SK-N-SH treated with all-trans-retinoic acid at 6 μM for 48 hours (cell line): ENCODE measurements around the gene AKR1B1.
"Not testable (repeated sequence)": the region's sequence is repeated elsewhere in the genome, so short reads cannot be mapped to it uniquely, and the experiment has no call there.

Experiments
- ATAC-seq: fragments of 200-7000 bp; cut with Tn5 transposase; 3 replicates; pipeline ENCODE4 v1.9.1; 2020; ENCODE audit warnings: mild to moderate bottlenecking, moderate library complexity
- ARNTL ChIP-seq: fragments of 450-650 bp; formaldehyde crosslinking; IDR thresholded peaks from 2 replicates; pipeline ENCODE4 v1.5.0; 2020; ENCODE audit warnings: low read depth, mild to moderate bottlenecking, moderate library complexity, borderline replicate concordance
- BACH2 ChIP-seq: fragments of 250-450 bp; sonication (Bioruptor Pico); IDR thresholded peaks from 2 replicates; pipeline ENCODE4 v1.9.0; 2021; ENCODE audit warnings: mild to moderate bottlenecking, borderline replicate concordance
- CSDC2 ChIP-seq: fragments of 250-450 bp; sonication (Bioruptor Pico); IDR thresholded peaks from 2 replicates; pipeline ENCODE4 v1.5.0; 2020; ENCODE audit warnings: mild to moderate bottlenecking, moderate library complexity
- ESRRG ChIP-seq: fragments of 250-450 bp; sonication (Bioruptor Pico); IDR thresholded peaks from 2 replicates; pipeline ENCODE4 v1.6.1; 2021; ENCODE audit warnings: mild to moderate bottlenecking
- GLIS3 ChIP-seq: fragments of 250-450 bp; sonication (Bioruptor Pico); IDR thresholded peaks from 2 replicates; pipeline ENCODE4 v1.5.0; 2020; ENCODE audit warnings: mild to moderate bottlenecking, moderate library complexity
- ISL1 ChIP-seq: fragments of 250-450 bp; sonication (Bioruptor Pico); IDR thresholded peaks from 2 replicates; pipeline ENCODE4 v2.1.2; 2022; ENCODE audit warnings: mild to moderate bottlenecking, moderate library complexity
- OSR1 ChIP-seq: fragments of 250-450 bp; sonication (Bioruptor Pico); IDR thresholded peaks from 2 replicates; pipeline ENCODE4 v1.8.0; 2022; ENCODE audit warnings: moderate library complexity, mild to moderate bottlenecking, inconsistent platforms
- PPARA ChIP-seq: fragments of 250-450 bp; sonication (Bioruptor Pico); IDR thresholded peaks from 2 replicates; pipeline ENCODE4 v1.5.0; 2020; ENCODE audit warnings: mild to moderate bottlenecking, borderline replicate concordance
- RARB ChIP-seq: fragments of 250-450 bp; sonication (Bioruptor Pico); IDR thresholded peaks from 2 replicates; pipeline ENCODE4 v1.8.0; 2021; ENCODE audit warnings: mild to moderate bottlenecking, moderate library complexity
- SNAI2 ChIP-seq: fragments of 250-450 bp; sonication (Bioruptor Pico); IDR thresholded peaks from 2 replicates; pipeline ENCODE4 v1.5.0; 2020; ENCODE audit warnings: mild to moderate bottlenecking, moderate library complexity
- TCF4 ChIP-seq: fragments of 250-450 bp; sonication (Bioruptor Pico); IDR thresholded peaks from 2 replicates; pipeline ENCODE4 v1.8.0; 2021; ENCODE audit warnings: mild to moderate bottlenecking, moderate library complexity, borderline replicate concordance
- TOX ChIP-seq: fragments of 250-450 bp; sonication (Bioruptor Pico); IDR thresholded peaks from 2 replicates; pipeline ENCODE4 v1.8.0; 2021; ENCODE audit warnings: mild to moderate bottlenecking, moderate library complexity, borderline replicate concordance
- ZC3H10 ChIP-seq: fragments of 250-450 bp; sonication (Bioruptor Pico); IDR thresholded peaks from 2 replicates; pipeline ENCODE4 v1.5.1; 2021; ENCODE audit warnings: mild to moderate bottlenecking, moderate library complexity
- ZFP3 ChIP-seq: fragments of 250-450 bp; sonication (Bioruptor Pico); IDR thresholded peaks from 2 replicates; pipeline ENCODE4 v1.5.0; 2020; ENCODE audit warnings: mild to moderate bottlenecking, moderate library complexity
- ZFP30 ChIP-seq: fragments of 450-650 bp; formaldehyde crosslinking; IDR thresholded peaks from 2 replicates; pipeline ENCODE4 v1.5.0; 2022; ENCODE audit warnings: mild to moderate bottlenecking, moderate library complexity
- ZNF565 ChIP-seq: fragments of 450-650 bp; formaldehyde crosslinking; conservative IDR thresholded peaks from 2 replicates; pipeline ENCODE4 v1.5.0; 2020; ENCODE audit warnings: low read depth, mild to moderate bottlenecking, moderate library complexity
- ZNF70 ChIP-seq: fragments of 450-650 bp; formaldehyde crosslinking; IDR thresholded peaks from 2 replicates; pipeline ENCODE4 v1.5.0; 2020; ENCODE audit warnings: mild to moderate bottlenecking, moderate library complexity
- ZNF8 ChIP-seq: fragments of 450-650 bp; formaldehyde crosslinking; IDR thresholded peaks from 2 replicates; pipeline ENCODE4 v1.5.0; 2020; ENCODE audit warnings: mild to moderate bottlenecking, moderate library complexity
- TF ChIP-seq, protein P1 (sequence below): fragments of 250-450 bp; sonication (Bioruptor Pico); IDR thresholded peaks from 2 replicates; pipeline ENCODE4 v1.5.1; 2020; ENCODE audit warnings: low read depth, mild to moderate bottlenecking, moderate library complexity
- TF ChIP-seq, protein P2 (sequence below): fragments of 250-450 bp; sonication (Bioruptor Pico); IDR thresholded peaks from 2 replicates; pipeline ENCODE4 v1.5.1; 2021; ENCODE audit warnings: mild to moderate bottlenecking, moderate library complexity
- TF ChIP-seq, protein P3 (sequence below): fragments of 250-450 bp; sonication (Bioruptor Pico); IDR thresholded peaks from 2 replicates; pipeline ENCODE4 v1.5.0; 2020; ENCODE audit warnings: mild to moderate bottlenecking, moderate library complexity
- TF ChIP-seq, protein P4 (sequence below): fragments of 250-450 bp; sonication (Bioruptor Pico); IDR thresholded peaks from 2 replicates; pipeline ENCODE4 v1.8.0; 2020; ENCODE audit warnings: mild to moderate bottlenecking, moderate library complexity, borderline replicate concordance

The AKR1B1 gene

DNA sequence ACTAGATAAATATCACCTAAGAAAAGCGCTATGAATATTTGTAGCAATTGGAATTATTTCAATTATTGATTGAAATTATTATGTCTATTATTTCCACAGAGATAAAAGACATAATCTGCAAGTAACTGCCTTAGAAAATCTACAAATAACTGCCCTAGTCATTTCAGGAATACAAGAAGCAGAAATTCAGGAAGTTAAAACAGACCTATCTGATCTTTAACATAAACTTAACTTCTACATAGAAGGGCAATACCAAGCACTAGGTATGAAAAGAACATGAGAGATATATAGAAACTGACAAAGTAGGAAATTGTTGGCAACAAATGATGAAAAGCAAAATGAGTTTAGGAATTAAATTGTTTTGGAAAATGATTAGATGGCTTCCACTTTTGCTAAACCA is 36.6 kb upstream of the AKR1B1 start:
- ATAC-seq = no peak
- TF ChIP-seq ZFP30 (no peak), BACH2 (CRISPR knock-in tag) (no peak), GLIS3 (no peak), ZNF8 (CRISPR knock-in tag) (no peak), ZNF70 (CRISPR knock-in tag) (no peak), PPARA (CRISPR knock-in tag) (no peak), TOX (CRISPR knock-in tag) (no peak), ZC3H10 (CRISPR knock-in tag) (no peak), RARB (no peak), CSDC2 (no peak)
- TF ChIP-seq, protein P1, sequence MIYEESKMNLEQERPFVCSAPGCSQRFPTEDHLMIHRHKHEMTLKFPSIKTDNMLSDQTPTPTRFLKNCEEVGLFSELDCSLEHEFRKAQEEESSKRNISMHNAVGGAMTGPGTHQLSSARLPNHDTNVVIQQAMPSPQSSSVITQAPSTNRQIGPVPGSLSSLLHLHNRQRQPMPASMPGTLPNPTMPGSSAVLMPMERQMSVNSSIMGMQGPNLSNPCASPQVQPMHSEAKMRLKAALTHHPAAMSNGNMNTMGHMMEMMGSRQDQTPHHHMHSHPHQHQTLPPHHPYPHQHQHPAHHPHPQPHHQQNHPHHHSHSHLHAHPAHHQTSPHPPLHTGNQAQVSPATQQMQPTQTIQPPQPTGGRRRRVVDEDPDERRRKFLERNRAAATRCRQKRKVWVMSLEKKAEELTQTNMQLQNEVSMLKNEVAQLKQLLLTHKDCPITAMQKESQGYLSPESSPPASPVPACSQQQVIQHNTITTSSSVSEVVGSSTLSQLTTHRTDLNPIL (CRISPR knock-in tag) = no peak

DNA sequence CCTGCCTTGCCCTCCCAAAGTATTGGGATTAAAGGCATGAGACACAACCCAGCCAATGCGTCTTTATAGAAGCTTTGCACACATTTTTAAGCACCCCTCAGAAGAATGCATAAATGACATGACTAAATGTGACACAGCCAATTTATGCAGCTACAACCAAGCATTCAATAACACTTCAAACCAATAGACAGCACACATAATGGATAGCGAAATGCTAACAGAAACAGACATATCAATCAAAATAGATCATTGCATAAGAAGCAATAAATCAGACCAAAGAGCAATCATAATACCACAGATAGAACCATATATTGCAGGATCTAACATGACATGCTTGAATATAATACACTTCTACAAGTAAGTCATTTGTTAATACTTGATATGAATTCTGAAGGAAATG is 34.2 kb upstream of the AKR1B1 start:
- TF ChIP-seq ISL1 (no peak), ZFP30 (no peak), ARNTL (CRISPR knock-in tag) (no peak), ZNF8 (CRISPR knock-in tag) (no peak), GLIS3 (no peak), SNAI2 (CRISPR knock-in tag) (no peak), PPARA (CRISPR knock-in tag) (no peak)
- TF ChIP-seq, all 23 proteins: peak for 0
- ATAC-seq = no peak

DNA sequence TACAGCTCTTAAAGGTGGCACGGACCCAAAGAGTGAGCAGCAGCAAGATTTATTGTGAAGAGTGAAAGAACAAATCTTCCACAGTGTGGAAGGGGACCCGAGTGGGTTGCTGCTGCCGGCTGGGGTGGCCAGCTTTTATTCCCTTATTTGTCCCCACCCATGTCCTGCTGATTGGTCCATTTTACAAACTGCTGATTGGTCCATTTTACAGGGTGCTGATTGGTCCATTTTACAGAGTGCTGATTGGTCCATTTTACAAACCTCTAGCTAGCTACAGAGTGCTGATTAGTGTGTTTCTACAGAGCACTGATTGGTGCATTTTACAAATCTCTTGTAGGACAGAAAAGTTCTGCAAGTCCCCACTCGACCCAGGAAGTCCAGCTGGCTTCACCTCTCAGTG is 28.8 kb upstream of the AKR1B1 start:
- not testable (repeated sequence) for ATAC-seq

DNA sequence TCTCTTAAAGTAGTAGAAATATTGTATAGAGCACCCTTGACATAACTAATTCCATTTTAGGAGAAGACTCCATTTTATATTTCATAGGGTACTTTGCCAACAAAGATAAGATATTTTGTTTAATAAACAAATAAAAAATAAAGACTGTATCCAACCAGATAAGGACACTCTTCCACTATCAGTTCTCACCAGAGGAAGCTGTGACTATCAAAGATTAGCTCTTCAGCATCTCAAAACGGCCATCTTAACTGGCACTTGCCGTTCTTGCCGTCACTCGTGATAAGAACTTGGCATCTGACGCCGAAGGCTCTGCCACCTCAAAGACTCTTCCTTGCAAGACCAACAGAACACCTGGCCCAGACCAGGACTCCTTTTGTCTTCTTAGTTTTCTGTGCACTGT is 26.3 kb upstream of the AKR1B1 start:
- TF ChIP-seq, protein P2, sequence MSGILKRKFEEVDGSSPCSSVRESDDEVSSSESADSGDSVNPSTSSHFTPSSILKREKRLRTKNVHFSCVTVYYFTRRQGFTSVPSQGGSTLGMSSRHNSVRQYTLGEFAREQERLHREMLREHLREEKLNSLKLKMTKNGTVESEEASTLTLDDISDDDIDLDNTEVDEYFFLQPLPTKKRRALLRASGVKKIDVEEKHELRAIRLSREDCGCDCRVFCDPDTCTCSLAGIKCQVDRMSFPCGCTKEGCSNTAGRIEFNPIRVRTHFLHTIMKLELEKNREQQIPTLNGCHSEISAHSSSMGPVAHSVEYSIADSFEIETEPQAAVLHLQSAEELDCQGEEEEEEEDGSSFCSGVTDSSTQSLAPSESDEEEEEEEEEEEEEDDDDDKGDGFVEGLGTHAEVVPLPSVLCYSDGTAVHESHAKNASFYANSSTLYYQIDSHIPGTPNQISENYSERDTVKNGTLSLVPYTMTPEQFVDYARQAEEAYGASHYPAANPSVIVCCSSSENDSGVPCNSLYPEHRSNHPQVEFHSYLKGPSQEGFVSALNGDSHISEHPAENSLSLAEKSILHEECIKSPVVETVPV (CRISPR knock-in tag) = no peak
- TF ChIP-seq TOX (CRISPR knock-in tag) (no peak), SNAI2 (CRISPR knock-in tag) (no peak), ZFP30 (no peak), ZC3H10 (CRISPR knock-in tag) (no peak)

DNA sequence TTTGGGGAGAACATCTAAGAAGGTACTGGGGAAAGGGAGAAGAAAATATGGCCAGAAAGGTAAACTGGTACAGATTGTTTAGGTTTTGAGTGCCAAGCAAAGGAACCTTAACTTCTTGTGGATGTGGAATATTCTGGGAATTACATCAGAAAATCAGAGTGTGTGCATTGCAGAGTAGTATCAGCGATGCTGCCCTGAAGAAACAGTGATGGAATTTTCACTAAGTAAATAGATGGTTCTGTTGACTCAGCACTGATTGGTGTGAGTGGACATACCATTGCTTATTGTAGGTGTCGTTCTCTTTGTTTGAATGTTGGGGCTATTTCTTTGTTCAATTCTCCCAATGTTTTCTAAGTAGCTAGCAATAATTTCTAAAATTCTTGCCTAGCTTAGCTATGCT is 24.4 kb upstream of the AKR1B1 start:
- TF ChIP-seq ISL1 (no peak), PPARA (CRISPR knock-in tag) (no peak), OSR1 (CRISPR knock-in tag) (no peak)
- TF ChIP-seq, protein P1 (CRISPR knock-in tag) = no peak
- ATAC-seq = no peak

More for the DNA sequence above, 26.3 kb upstream of the AKR1B1 start:
- ATAC-seq = no peak

DNA sequence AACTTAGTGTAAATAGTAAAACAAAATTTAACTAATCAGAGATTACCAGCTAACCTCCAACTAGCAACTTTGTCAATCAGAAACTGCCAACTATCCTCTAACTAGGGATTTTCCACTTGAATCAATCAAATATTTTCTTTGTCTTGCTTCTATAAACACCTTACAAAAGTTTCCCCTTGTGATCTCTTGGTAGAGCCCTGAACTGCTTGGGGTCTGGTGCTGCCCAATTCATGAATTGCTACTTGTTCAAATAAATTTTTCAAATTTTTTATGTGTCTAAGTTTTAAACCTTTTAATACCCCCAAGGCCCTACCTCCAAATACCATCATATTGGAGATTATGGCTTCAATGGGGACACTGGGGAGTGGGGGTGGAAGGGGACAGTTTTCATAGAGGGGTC is 24.0 kb upstream of the AKR1B1 start:
- no peak for TF ChIP-seq TOX (CRISPR knock-in tag)
- no peak for TF ChIP-seq TCF4 (CRISPR knock-in tag)
- no peak for TF ChIP-seq ZNF565
- TF ChIP-seq ZNF8 (CRISPR knock-in tag) = no peak
- TF ChIP-seq ARNTL (CRISPR knock-in tag) = no peak
- TF ChIP-seq ZNF70 (CRISPR knock-in tag) = no peak
- TF ChIP-seq, protein P2 (CRISPR knock-in tag) = no peak
- TF ChIP-seq ZFP3 (CRISPR knock-in tag) = no peak
- TF ChIP-seq, protein P3, sequence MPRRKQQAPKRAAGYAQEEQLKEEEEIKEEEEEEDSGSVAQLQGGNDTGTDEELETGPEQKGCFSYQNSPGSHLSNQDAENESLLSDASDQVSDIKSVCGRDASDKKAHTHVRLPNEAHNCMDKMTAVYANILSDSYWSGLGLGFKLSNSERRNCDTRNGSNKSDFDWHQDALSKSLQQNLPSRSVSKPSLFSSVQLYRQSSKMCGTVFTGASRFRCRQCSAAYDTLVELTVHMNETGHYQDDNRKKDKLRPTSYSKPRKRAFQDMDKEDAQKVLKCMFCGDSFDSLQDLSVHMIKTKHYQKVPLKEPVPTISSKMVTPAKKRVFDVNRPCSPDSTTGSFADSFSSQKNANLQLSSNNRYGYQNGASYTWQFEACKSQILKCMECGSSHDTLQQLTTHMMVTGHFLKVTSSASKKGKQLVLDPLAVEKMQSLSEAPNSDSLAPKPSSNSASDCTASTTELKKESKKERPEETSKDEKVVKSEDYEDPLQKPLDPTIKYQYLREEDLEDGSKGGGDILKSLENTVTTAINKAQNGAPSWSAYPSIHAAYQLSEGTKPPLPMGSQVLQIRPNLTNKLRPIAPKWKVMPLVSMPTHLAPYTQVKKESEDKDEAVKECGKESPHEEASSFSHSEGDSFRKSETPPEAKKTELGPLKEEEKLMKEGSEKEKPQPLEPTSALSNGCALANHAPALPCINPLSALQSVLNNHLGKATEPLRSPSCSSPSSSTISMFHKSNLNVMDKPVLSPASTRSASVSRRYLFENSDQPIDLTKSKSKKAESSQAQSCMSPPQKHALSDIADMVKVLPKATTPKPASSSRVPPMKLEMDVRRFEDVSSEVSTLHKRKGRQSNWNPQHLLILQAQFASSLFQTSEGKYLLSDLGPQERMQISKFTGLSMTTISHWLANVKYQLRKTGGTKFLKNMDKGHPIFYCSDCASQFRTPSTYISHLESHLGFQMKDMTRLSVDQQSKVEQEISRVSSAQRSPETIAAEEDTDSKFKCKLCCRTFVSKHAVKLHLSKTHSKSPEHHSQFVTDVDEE = no peak
- TF ChIP-seq, protein P4, sequence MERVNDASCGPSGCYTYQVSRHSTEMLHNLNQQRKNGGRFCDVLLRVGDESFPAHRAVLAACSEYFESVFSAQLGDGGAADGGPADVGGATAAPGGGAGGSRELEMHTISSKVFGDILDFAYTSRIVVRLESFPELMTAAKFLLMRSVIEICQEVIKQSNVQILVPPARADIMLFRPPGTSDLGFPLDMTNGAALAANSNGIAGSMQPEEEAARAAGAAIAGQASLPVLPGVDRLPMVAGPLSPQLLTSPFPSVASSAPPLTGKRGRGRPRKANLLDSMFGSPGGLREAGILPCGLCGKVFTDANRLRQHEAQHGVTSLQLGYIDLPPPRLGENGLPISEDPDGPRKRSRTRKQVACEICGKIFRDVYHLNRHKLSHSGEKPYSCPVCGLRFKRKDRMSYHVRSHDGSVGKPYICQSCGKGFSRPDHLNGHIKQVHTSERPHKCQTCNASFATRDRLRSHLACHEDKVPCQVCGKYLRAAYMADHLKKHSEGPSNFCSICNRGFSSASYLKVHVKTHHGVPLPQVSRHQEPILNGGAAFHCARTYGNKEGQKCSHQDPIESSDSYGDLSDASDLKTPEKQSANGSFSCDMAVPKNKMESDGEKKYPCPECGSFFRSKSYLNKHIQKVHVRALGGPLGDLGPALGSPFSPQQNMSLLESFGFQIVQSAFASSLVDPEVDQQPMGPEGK = no peak
- no peak for TF ChIP-seq ESRRG (CRISPR knock-in tag)
- TF ChIP-seq BACH2 (CRISPR knock-in tag) = no peak
- TF ChIP-seq OSR1 (CRISPR knock-in tag) = no peak
- TF ChIP-seq SNAI2 (CRISPR knock-in tag) = no peak
- TF ChIP-seq ZFP30 = no peak
- ATAC-seq = no peak
